DMS 273 (cell line): Measurements from ENCODE around the gene PBX3.

ENCODE experiments used
- DNase-seq: peaks from one replicate; lab custom pipeline; 2025; ENCODE audit not compliant: unreplicated experiment; lab: John Stamatoyannopoulos, UW

The PBX3 gene

GRCh38 chr9:125747053-125747764 is at the start of gene PBX3:
Gene PBX3 (plus strand): TSS chr9:125747373.
- DNase-seq: peak; percentile 84

GRCh38 chr9:125699870-125700269 is 47.3 kb upstream of the PBX3 start:
- no peak for DNase-seq

- no peak for DNase-seq
Measured at GRCh38 chr9:125700791-125701190, 46.4 kb upstream of the PBX3 start.

DNA sequence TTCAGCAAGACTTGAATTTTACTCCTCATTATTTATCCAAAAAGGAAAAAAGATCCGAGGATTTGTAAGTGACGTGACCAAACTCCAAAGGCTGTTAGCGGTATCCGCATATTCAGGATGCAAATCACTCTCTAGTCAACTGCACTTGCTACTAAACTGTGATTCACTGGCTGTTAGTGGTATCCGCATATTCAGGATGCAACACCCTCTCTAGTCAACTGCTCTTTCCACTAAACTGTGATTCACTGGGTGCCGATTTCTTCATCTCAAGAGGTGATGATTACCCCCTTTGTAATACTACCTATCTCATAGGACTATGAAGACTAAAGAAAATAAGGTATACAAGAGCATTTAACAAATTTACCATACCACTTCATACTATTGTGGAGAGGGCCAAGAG is 45.8 kb upstream of the PBX3 start:
- DNase-seq: no peak

DNA sequence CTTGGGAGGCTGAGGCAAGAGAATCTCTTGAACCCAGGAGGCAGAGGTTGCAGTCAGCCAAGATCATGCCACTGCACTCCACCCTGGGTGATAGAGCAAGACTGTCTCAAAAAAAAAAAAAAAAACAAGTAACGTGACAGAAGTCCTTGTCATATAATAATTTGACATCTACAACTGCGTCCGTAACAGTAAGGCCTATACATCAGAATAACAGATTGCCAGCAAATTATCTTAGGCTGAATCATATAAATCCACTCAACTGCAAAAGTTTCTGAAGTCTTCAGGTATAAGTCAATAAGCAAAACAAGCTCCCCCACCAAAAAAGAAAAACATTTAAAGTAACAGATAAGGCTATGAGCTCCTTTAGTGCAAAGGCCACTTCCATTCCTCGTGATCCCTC is 43.5 kb upstream of the PBX3 start:
- no peak for DNase-seq

DNA sequence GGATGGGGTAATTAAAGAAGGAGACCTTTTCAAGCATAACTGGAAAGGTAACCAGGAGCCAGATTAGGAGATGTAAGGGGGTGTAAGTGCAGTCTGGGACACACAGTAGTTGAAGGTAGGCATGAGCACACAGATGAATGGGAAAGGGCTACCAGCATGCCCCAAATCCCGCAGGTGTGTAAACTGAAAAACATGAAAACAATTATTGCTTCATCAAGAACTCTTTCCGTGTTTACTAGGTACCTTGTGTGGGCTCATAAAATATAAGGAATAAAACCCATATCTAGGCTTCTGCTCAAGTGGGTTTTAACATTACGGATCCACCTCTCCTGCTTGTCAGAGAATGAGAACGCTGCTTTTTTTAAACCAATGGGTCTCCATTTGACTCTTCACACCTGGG is 41.3 kb upstream of the PBX3 start:
- no peak for DNase-seq

DNA sequence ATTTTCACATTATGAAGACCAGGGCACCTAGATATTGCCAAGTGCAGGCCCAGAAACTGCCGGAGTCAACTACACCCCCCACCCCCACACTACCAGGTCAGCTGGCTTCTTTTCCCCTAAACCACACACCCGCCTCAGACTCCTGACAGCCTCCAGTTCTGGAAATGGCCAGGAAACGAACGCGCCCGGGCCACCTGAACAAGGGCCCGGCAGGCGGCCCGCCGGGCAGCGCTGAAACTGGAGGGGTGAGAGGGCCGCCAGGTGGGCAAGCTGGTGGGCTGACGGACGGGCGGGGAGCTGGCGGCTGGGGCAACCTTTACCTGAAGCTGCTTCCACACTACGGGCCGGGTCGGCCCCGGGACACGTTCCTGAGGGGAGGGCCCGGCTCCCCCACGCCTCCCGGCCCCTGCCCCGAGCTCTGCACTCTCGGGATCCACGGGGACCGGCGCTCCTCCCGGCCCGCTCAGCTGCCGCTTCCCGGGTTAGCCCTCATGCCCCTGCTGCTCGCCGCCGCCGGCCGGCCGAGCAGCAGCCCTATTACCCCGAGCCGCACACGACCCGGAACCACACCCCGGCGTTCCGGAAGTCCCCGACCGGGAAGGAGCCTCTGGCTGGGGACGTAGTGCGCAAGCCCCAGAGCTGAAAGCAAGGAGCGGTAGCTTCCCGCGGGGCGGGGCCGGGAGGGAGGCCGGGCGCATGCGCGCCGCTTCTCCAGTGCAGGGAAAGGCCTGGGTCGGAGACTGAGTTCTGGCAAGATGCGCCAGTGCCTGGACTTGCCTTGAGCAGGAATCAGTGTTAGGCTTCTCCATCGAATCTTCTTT is 40.3 kb upstream of the PBX3 start, which contains the start of gene MAPKAP1:
MAPKAP1 (minus strand) TSS at position 558 of the 821 bp plus-strand sequence. CDS start 34,634 bp downstream, outside the sequence.
- DNase-seq: peak; percentile 98

- no peak for DNase-seq
Measured at GRCh38 chr9:125707472-125707804, 39.7 kb upstream of the PBX3 start.

- DNase-seq: no peak
Measured at GRCh38 chr9:125726456-125727132, 20.6 kb upstream of the PBX3 start.

DNA sequence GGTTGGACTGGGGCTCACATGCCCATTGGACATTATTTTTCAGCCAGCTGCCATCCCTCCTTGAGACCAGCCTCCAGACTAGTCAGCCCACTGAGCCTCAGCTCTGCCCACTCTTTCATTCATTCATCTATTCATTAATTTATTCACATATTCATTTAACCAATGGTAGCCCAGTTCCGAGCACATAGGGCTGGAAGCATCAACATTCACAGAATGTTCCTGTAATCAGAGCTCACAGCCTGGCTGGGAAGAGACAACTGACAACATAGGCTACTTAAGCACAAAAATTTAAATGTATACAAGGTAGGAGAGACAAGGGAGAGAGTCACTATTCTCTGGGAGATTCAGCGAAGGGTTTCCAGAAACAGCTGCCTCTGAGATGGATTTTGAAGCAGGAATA is 17.0 kb upstream of the PBX3 start:
- DNase-seq: no peak

GRCh38 chr9:125732562-125732961 is 14.6 kb upstream of the PBX3 start:
- no peak for DNase-seq

- no peak for DNase-seq
Measured at GRCh38 chr9:125739436-125739835, 7.7 kb upstream of the PBX3 start.

GRCh38 chr9:125742657-125743056 is 4.5 kb upstream of the PBX3 start:
- DNase-seq: no peak

DNA sequence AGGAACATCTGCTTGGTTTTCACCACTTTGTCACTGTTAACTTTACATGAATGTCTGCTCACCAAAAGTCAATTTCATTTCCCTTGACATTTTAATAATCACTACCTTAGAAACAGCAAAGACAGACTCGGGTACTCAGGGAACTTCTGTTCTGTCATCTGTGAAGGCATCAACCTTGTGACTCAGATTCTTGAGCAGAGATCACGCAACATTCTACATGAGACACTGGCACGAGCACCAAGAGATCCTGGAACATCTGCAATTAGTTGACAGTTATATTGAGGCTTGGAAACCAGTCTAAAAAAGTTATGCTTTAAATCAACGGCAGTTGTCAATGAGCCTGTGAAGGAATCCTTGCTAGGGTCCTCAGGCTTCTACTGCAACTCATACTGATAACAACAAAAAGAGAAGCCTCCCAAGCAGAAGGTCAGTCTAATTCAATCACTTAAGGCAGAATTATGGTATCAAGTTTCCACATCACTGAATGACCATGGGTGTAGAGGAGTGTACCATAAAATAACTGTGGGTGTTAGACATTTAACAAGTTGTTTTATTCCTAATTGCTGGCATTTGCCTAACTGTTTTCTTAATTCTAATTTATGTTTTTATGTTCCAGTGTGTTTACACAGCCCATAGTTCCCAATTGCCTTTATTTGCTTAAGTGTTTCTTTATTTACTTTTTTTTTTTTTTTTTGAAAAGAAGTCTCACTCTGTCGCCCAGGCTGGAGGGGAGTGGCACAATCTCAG is 3.3 kb upstream of the PBX3 start:
- no peak for DNase-seq

- DNase-seq: no peak
Measured at GRCh38 chr9:125744616-125745015, 2.6 kb upstream of the PBX3 start.

GRCh38 chr9:125745018-125745417 is 2.2 kb upstream of the PBX3 start:
- no peak for DNase-seq

DNA sequence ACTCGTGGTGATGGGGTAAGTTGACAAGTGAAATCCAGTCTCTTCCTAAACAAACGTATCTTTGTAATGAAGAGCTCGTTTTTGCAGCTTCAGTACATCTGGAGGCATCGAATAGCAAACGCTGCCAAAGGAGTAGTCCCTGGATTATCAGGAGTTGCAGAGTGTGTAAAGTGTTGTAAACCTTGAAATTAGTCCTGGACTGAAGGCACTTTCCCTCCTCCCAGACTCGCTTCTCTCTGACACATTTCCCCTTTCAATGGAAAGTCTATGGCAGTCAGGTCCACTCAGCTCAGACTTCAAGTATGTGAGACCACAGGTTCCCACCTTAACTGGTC is 1.5 kb upstream of the PBX3 start:
- DNase-seq: no peak

DNA sequence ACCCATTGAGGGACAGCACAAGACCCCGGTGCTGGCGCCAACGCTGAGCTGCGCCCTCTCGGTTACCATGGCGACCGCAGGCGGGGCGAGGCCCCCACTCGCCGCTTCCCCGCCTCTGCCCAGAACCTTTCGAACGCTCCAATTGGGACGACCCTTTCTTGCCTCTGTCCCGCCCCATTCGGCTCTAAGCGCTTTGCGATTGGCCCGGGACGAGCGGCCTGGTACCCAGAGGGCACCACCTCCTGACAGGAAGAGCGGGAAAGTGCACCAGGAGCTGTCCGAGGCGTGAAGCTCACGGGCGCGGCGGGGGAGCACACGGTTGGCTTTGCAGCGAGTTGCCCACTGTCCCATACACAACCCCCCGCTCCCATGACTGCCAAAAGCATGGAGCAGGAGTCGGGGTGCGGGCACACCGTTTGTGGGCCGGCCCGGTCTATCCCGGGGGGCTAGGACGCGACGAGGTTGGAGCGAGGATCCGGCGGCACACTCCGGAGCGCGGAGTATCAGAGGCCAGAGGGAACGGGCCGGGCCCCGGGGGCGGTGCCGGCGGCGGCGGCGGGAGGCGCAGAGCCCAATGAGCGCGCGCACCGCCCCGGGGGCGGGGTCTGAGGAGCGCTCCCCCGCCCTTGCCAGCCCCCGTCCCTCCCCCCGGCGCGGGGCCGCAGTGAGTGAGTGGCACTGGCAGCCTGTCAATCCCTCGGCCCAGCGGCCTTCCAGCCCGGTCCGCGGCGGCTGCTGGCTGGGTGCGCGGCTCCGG is 978 bp upstream of the PBX3 start:
- peak; percentile 98 for DNase-seq

DNA sequence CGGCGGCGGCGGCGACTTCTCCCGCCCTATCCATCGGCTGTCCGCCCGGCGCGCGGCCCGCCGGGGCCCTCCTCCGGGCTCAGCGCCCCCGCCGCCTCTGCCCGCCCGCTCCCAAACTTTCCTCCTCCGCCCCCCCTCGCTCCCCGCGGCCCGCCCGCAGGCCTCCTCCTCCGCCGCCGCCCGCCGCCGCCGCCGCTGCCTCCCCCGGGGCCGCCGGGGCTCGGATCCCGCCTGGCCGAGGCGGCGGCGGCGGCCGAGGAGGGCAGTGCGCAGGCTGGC is 460 bp upstream of the PBX3 start:
- DNase-seq: no peak

DNA sequence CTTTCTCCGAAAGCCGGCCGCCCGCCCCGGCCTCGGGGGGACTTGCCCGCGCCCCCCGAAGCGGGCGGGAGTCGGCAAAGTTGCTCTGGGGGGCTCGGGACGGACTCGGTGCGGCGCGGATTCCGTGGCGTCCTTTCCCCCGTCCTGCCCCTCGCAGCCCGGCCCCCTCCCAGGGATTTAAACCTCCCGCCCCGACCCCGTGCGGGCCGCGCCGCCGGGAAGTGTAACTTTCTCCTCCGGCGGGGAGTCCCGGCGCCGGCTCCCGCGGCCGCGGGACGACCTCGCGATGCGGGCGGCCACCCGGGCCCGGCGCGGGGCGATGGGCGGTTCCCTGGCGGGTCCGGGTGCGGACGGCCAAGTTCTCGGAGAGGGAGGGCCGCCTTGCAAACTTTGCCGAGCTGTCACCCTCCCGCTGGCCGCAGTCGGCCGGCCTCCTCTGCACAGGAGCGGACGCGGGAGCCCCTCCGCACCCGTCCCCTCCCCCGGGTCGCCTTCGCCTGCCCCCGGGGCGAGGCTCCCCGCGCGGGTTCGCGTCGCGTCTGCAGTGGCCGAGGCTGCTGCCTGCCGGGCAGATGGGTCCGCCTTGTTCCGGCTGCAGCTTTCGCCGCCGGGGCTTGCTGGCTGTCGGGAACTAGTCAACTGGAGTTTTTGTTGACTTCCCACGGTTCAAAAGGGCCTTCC is 732 bp downstream of the PBX3 start:
- DNase-seq: peak; percentile 70
